OCI-LY7 (cell line): Measurements from ENCODE around the gene SGF29.

Experiments
- CTCF ChIP-seq: fragments of 200-600 bp; sonication (generic); conservative IDR thresholded peaks from 2 replicates; pipeline ENCODE4 v1.5.1; 2014; ENCODE audit warnings: mild to moderate bottlenecking, antibody characterized with exemption, low read length, moderate library complexity, mixed read lengths
- EZH2phosphoT487 ChIP-seq: fragments of 200-600 bp; sonication (generic); IDR thresholded peaks from 2 replicates; pipeline ENCODE4 v1.6.1; 2018; ENCODE audit warnings: low read depth, borderline replicate concordance, mild to moderate bottlenecking, mixed run types, antibody characterized with exemption, low read length, moderate library complexity, mixed read lengths

GRCh38 chr16:28617874-28618273 lies 64.2 kb downstream of the SGF29 start:
- TF ChIP-seq CTCF (no peak), EZH2phosphoT487 (no peak)
